ENCODE data around the gene RAPGEF1.

DNA sequence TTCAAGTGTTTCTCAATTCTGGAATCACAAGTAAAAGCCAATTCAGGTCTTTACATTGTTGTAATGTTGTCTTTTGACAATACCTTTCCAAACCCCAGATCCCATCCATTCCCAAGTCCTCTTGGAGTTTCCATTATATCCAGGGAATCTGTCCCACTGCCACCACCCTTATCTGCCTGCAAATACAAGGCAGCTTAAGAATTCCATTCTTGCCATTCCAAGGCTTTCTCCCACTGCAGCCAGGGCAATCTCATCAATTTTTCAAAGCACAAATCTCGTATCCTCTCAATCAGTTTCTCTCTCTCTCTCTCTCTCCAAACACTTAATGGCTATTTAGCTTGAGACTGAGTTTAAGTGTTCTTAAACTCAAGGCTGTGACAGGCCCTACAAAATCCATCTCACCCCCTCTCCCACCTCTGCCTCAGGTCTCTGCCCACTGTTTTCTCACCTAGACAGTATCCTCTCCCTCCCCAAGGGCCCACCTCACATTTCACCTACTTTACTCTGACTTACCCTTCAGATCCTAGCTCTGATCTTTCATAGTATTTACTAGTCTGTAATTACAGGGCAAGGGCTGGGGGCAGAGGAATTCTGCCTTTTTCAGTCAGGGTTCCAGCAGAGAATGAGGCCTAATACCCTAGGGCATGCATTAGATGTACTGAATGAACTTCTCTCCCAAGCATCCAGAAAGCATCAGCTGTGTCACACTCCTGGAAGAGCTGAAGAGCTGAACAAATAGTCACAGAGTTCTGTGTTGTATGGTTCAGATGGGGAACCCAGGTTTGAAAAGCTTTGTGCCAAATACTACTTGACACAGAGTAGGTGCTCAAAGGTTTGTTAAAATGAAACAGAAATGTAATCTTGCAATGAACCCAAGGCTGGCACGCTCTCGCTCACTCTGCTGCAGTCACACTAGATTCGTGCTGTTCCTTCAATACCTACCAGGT lies 46.0 kb downstream of the RAPGEF1 start:
- TF ChIP-seq, protein P1, sequence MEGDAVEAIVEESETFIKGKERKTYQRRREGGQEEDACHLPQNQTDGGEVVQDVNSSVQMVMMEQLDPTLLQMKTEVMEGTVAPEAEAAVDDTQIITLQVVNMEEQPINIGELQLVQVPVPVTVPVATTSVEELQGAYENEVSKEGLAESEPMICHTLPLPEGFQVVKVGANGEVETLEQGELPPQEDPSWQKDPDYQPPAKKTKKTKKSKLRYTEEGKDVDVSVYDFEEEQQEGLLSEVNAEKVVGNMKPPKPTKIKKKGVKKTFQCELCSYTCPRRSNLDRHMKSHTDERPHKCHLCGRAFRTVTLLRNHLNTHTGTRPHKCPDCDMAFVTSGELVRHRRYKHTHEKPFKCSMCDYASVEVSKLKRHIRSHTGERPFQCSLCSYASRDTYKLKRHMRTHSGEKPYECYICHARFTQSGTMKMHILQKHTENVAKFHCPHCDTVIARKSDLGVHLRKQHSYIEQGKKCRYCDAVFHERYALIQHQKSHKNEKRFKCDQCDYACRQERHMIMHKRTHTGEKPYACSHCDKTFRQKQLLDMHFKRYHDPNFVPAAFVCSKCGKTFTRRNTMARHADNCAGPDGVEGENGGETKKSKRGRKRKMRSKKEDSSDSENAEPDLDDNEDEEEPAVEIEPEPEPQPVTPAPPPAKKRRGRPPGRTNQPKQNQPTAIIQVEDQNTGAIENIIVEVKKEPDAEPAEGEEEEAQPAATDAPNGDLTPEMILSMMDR (IDR thresholded peaks at IDR 0.05): no peak
- TF ChIP-seq EP300 (IDR thresholded peaks at IDR 0.05): no peak
- TF ChIP-seq POLR2A (IDR thresholded peaks at IDR 0.05): no peak
- TF ChIP-seq POLR2AphosphoS5 (IDR thresholded peaks at IDR 0.05): no peak
